NCI-H2029 (cell line): ENCODE data around the gene TARS2.
A peak's percentile ranks its signal among the peaks of the same experiment; 100 is the strongest.

Experiments used
- DNase-seq: peaks from one replicate; lab custom pipeline; 2025; lab: John Stamatoyannopoulos, UW

The TARS2 gene

DNA sequence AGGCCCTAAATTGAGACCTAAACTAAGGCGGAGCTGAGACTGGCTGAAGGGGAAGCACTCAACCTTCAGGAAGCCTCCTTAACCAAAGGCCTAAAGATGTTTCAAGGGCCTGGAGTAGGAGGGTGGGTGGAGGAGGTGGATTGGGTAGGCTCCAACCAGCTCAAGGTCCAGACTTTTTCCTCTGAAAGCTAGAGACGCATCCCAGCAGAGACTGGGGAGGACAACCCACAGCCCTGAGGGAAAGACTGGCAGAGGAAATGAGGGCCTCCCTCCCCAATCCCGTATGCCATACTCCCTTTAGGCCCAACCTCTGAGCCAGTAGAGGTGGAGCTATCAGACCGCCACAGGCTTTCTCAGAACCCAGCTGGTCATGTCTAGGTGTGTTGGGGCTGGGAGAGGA lies 21.8 kb downstream of the TARS2 start:
- DNase-seq = no peak

DNA sequence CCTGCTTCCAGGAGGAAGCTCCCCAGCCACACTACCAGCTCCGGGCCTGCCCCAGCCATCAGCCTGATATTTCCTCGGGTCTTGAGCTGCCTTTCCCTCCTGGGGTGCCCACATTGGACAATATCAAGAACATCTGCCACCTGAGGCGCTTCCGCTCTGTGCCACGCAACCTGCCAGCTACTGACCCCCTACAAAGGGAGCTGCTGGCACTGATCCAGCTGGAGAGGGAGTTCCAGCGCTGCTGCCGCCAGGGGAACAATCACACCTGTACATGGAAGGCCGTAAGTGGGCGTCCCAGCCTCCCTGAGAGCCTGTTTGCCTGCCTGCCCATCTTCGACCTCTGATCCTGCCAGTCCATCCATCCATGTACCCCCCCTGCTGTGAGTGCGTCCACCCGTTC lies 24.3 kb downstream of the TARS2 start:
- no peak for DNase-seq

DNA sequence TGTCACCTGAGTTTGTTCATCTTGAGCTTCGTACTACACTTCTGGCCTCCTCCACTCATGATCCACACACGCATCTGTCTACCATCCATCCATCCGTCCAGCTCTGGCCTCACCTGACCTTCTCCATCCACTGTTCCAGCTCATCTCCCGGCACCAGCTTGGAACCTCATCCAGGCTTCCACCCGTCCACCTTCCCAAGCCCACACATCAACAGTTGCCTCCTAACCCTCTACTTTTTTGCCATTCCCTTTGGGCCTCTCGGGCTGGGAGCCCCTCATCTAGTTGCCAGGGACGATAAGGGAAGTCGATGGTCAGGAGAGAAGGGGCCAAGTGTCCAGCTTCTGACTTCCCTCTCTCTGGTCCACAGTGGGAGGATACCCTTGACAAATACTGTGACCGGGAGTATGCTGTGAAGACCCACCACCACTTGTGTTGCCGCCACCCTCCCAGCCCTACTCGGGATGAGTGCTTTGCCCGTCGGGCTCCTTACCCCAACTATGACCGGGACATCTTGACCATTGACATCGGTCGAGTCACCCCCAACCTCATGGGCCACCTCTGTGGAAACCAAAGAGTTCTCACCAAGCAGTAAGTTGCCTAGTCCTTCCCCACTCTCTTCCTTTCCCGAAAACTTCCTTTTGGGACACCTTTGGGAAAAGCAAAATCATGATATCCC lies 24.9 kb downstream of the TARS2 start:
- DNase-seq = no peak

DNA sequence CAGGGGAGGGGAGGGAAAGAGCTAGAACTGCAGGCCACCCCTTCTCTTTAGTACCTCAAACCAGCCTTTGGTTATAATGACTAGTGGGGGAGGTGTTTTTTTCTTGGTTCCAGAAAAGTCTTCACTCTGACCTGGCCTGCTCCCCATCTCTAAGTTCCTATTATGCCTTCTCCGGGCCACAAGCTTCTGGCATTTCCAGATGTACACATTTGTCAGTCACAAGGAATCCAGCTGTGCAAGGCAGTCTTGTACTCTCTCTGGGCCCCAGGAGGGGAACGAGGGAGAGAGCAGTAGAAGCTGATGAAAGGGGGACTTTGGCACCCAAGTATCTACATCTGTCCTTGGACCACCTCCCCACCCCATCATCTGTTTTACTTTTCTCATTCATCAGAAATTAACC lies 25.6 kb downstream of the TARS2 start:
- DNase-seq = no peak

DNA sequence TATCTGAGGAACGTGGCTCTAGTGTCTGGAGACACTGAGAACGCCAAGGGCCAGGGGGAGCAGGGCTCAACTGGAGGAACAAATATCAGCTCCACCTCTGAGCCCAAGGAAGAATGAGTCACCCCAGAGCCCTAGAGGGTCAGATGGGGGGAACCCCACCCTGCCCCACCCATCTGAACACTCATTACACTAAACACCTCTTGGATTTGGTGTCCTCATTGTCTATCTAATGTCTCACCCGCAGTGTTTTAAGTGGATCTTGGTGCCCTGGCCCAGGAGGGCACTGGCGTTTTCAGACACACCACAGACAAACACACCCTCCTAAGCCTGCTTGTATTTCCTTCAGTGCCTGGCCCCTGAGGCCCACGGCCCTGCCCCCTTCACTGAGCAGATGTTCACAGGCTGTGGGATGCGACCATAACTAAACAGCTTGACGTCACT lies 26.2 kb downstream of the TARS2 start:
- no peak for DNase-seq

DNA sequence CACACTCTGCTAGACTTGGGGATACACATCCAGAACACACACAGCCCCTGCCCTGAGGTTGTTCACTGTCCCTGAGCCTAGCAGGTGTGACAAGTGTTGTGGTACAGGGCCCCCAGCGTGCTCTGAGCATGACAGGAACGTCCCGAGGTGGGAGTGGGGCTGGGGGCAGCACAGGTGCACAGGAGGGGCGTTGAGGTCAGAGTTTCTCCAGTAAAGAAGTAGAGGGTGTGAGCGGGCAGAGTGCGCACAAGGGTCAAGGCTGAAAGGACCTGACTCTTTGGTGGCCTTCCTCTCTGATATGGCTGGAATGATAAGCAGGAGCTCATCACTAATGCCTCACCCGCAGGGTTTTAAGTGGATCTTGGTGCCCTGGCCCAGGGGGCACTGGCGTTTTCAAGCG lies 27.0 kb downstream of the TARS2 start:
- DNase-seq = no peak

DNA sequence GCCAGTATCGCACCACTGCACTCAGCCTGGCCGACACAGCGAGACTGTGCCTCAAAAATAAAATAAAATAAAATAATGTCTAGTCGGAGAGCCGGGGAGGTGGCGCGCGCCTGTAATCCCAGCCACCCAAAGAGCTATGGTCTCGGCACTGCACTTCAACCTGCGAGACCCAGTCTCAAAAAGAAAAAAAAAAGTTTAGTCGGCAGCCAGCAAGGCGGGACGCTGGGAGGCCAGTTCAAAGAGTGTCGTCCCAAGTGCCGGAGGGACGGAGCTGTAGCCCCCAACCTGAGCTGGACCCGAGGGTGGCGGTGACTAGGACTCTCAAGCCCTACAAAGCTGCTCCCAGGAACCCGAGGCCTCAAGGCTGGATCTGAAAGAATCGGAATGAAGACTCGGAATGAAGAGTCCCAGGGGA lies 27.7 kb downstream of the TARS2 start:
- DNase-seq = no peak

DNA sequence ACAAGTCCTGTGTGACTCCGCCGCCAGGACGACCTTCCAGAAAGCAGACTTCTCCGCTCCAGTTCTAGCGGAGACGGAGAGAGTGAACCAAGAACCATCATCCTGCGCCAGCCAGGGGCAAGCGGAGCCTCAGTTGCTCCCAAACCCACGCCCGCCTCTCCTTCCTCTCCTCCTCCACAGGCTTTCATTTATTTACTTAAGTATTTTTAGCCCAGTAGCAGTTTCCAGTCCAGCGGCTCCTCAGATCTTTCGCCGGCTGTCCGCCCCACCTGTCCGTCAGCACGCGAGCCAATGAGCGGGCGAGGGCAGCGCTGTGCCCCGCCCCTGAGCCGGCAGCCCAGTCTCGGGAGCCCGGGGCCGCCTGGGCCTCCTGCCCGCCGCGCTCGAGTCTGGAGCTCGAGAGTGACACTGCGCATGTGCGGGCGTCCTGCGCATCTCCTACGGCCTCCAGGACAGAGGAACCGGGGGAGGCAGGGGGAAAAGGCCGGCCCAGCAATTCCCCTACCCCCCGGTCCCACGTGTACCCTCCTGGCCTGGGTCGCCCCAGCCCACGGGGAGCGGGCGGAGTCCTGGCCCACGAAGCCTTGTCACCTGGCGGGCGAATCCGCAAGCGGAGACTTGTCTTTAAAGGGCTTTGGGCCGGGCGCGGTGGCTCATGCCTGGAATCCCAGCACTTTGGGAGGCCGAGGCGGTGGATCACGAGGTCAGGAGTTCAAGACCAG lies 28.3 kb downstream of the TARS2 start, which contains the start of gene FALEC:
TSS of gene FALEC (plus strand) at position 425 of the 722 bp plus-strand sequence.
- DNase-seq = peak; percentile 93

DNA sequence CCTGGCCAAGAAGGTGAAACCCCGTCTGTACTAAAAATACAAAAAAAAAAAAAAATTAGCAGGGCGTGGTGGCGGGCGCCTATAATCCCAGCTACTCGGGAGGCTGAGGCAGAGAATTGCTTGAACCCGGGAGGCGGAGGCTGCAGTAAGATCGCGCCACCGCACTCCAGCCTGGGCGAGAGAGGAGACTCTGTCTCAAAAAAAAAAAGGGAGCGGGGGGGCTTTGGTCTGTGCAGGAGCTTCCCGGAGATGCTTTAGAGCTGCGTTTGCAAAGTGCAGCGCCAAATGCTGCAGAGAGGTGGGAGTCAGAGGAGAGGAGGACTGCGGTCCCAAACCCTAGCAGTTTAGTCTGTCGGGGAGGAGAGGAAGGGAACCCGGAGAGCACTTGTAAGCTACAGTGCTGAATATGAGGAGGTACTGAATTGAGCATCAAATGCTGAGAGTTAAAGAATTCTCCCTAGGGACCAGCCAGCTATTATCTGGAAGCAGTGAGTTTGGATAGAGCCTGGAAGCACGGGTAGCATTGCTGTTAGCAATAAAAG lies 28.9 kb downstream of the TARS2 start:
- DNase-seq = no peak

DNA sequence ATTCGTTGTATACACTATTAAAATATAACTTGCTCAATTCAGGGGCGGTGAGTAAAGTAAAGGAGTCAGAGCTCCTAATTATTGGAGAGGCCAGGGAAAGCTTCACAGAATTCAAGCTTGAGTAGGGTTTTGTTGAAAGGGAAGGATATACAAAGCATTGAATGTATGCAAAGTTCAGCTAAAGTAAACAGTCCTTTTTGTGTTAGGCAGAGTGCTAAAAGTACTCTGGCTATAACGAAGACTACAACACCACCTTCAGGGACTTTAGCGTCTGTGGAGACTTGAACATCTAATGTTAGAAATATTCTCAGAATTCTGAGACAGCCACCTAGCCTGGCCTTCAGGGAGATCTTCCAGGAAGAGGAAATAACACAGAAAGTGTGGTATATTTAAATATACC lies 29.4 kb downstream of the TARS2 start:
- no peak for DNase-seq

DNA sequence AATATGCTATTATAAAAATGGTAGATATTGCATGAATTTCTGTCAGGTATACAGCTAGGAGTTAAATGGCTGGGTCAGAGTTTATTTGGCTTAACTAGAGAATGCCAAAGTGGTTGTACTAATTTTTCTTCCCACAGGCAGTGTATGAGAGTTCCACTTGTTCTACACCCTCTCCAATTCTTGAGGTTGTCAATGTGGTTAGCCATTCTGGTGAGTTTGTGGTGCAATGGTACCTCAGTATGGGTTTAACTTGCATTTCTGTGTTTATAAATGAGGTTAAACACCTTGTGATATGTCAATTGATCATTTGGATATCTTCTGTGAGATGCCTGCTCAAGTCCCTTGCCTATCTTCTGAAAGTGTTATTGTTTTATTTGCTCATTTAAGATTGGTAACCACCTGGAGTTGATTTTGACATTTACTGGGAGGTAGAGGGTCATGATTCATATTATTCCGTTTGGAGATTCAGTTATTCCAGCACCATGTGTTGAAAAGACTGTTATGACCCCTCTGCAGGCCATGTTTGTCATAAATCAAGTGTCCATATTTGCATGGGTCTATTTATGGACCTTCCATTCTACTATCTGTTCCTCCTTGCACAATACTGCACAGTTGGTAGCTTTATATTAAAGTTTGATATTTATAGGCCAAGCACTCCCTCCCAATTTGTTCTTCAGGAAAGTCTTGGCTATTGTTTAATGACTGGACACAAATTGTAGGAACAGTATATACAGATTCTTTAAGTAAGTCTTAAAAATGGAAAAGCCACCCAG lies 34.2 kb downstream of the TARS2 start:
- DNase-seq = no peak

DNA sequence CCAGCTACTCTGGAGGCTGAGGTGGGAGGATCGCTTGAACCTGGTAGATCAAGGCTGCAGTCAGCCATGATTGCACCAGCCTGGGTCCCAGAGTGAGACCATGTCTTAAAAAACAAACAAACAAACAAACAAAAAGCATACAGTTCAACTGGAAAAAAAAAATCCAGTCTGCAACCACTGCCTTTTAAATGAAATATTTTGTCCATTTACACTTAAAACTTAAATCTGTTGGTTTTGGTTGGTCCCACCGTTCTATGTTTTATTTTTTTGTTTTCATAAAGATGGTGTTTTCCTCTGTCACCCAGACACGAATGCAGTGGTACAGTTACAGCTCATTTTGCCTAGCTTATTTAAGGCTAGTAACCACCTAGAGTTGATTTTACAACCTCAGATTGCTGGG lies 38.1 kb downstream of the TARS2 start:
- no peak for DNase-seq

DNA sequence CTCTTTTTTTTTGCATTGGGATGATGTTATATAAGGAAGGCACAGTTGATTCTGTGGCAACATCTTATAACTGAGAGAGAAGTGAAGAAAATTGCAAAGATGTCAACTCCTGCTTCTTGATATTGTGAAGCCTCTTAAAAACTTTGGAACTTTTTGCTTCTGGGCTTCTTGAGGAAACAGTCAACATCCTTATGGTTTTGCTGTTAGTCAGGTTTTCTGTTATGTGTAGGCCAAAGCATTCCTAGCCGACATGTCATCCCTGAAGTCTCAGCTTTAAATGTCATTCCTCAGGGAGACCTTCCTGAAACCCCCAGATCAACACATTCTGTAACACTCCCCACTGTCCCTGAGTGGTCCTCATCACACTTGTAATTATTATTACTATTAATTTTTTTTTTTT lies 41.0 kb downstream of the TARS2 start:
- no peak for DNase-seq

DNA sequence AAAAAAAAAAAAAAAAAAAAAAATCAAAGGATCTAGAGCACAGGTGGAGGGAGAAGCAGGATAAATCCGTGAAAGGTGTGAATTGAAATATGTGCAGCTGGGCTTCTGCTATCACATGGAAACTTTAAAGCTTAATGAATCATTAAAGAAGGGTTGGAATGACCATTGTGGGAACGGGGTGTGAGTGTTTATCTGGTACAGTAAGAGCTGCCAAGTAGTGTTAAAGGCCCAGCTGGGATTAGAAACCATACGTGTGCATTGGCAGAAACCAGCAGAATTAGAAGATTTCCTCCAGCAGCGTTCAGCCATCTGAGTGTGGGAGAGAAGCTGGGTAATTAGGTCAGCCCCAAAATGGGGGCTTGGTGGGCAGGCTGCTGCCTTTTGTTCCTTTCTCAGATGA lies 41.8 kb downstream of the TARS2 start:
- DNase-seq = no peak

DNA sequence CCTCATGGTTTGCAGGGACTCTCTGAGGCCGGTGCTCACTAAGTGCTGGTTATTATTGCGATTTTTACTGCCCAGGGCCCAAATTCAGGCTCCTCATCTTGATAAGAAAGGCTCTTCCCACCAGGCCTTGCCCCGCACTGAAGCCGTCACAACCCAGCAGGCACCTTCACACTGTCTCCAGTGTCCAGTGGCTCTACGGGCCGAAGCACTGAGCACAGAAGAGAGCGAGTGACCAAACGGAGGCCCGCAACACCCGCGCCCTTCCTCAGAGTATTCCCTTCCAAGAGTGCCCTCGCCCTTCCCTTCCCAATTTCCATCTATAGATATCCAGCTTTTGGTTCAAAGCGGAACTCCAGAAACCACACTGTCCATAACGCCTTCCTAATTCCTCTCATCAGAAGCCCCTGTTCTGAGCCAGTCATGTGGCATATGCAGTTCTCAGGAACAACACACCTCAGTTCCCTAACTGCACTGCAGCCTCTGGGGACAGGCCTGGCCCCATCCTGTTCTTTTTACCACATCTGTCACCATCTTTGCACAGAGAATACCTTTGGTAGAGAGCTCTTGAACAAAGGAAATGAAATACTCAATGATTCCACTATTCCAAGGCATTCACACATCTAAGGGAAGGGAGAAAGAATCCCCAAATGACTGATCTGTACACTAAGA lies 43.4 kb downstream of the TARS2 start:
- DNase-seq = no peak

DNA sequence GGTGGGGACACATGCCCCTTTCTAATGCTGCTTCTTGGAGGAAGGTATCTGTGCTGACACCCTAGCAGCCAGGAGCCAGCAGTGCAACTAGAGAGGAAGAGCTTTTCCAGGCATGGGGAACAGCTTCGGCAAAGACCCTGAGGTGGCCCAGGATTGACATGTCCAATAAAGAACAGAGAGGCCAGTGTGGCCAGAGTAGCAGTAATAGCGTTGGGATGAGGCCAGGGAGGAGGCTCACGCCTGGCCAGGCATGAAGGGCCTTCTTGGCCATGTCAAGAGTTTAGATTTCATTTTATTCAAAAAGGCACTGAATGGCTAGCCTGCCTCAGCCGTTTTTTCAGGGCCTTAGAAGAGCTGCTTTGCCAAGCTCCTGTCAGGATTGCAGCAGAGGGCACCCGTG lies 45.6 kb downstream of the TARS2 start:
- DNase-seq = no peak

DNA sequence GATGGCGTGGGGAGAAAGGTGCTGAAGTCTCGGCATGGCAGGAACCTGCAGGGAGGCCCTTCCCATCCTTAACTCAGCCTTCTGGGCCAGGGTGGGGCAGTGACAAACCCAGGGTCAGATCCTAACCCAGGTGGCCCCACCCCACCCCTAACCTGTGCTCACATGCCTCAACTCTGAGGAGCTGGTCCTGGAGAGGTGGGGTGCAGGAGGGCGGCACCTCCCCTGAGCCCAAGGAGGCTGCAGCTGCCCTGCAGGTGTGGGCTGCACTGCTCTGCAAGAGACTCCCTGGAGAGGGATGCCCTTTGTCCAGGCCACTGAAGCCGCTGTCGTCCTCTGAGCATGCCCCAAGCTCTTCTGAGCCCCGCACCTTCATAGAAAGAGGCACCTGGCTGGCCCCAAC lies 46.8 kb downstream of the TARS2 start:
- DNase-seq = no peak

DNA sequence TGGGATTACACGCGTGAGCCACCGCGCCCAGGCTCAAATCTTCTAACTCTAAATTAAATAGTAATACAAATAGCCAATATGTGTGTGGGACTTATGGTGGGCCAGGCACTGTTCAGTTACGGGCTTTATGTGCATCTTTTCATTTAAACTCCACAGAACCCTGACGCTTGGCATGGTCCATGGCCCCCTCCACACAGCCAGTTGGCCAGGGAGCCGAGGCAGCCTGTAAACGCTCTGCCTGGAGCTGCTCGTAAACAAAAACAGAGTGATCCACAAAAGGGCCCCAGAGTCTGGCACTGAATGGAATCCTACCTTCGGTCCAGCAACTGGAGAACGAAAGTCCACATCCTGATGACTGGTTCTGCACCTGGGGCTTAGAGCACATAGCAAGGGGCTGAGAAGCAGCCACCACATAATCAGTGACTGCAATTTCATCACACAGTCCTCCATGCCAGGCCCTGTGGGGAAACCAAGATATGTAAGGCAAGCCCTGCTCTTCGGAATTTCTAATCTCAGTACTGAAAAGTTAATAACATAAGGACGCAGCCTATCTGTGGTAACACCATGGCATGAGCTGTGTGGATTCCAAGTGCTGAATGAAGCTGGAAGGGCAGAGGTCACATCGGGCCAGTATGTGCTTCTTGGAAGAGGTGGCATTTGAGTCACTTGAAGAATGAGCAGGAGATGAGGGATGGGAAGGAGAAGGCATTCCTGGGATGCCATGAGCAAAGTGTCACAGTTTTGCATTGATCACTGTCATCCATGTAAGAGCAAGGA lies 48.5 kb downstream of the TARS2 start:
- DNase-seq = no peak

DNA sequence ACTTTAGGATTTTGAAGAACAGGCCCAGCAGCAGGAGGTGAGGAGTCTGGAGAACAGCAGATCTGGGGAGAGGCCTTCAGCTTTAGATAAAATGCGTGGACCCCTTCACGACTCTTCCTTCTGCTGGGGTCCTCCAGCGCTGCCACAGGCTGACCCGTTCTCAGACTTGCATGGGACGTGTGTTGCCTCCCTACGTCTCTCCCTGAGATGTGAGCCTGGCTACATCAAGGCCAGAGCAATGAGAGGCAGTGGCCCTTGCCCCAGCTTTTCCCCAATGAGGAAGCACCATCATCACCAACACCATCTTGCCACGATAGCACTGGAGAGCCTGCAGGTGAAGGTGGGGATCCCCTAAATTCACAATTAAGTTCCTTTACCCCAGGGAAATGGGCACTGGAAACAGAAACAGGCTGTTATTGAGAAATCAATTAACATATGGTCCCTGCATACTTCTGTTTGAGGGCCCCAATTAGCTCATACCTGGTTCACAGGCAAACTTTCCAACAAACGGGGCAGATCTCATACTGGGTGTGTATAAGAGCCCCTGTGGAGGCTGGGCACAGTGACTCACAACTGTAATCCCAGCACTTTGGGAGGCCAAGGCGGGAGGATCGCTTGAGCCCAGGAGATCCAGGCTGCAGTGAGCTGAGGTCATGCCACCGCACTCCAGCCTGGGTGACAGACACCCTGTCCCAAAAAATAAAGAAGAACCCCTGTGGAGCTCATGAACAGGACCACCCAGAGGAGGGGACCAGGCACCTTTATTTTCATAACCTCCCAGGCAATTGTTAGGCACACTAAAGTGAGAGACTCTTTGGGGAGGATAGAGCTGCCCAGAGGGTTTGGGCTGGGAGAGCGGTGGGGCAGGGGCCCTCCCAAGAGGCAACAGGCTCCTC lies 49.9 kb downstream of the TARS2 start:
- DNase-seq = no peak
